Keratinocyte (primary cell): Measurements from ENCODE around the gene EYA4.

Experiments
- CTCF ChIP-seq, 3 experiments: IDR thresholded peaks in 1 of 3; conservative IDR thresholded peaks in 1 of 3; optimal IDR thresholded peaks in 1 of 3; 2 replicates in 2 of 3; 3 replicates in 1 of 3; pipeline versions ENCODE3 to v1.5.1; 2011; ENCODE audit warnings: low read length in 3 of 3, mild to moderate bottlenecking in 3 of 3, moderate library complexity in 2 of 3, control low read depth in 1 of 3, inconsistent platforms in 1 of 3; ENCODE audit not compliant: insufficient read depth in 2 of 3; ENCODE audit errors: extremely low read depth in 1 of 3
- EZH2 ChIP-seq: IDR thresholded peaks from one replicate; pipeline ENCODE4 v1.6.1; 2012; ENCODE audit warnings: inconsistent platforms, mild to moderate bottlenecking, low read length, moderate library complexity

GRCh38 chr6:133350928-133351327 lies 109.8 kb downstream of the EYA4 start:
- no peak for TF ChIP-seq EZH2
- TF ChIP-seq CTCF (optimal IDR thresholded peaks at IDR 0.05 in 1 of 3, IDR thresholded peaks at IDR 0.05 in 1 of 3, conservative IDR thresholded peaks at IDR 0.05 in 1 of 3; ENCODE audit: extremely low read depth in 1 of 3, insufficient read depth in 2 of 3, low read length in 3 of 3) = no peak
